HG03439 (cell line): ENCODE measurements around the gene PHF20.
A peak's percentile ranks its signal among the peaks of the same experiment; 100 is the strongest.
"Not testable (repeated sequence)": the region's sequence is repeated elsewhere in the genome, so short reads cannot be mapped to it uniquely, and the experiment has no call there.

Experiments used
- ATAC-seq: cut with Tn5 transposase; IDR thresholded peaks from one replicate; pipeline ENCODE4 v1.9.1; 2021; ENCODE audit warnings: mild to moderate bottlenecking, moderate library complexity; ENCODE audit not compliant: unreplicated experiment

Gene PHF20

DNA sequence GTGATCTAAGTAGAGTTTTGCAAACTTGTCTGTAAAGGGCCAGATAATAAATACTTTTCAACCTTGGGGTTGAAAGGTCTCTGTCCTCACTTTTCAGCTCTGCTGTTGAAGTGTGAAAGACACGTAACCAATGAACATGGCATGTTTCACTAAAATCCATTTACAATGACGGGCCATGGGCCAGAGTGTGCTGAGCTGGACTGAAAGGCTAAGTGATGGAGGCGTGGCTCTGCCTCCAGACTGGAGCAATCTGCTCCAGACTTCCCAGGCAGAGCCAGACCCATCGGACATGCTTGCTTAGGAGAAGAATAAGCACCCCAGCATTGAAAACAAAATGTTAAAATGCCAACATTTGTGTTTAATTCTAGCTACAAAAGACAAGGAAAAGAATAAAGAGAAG, 141.1 kb downstream of the PHF20 start:
- no peak for ATAC-seq

GRCh38 chr20:35917077-35917476, 145.3 kb downstream of the PHF20 start:
- no peak for ATAC-seq

- ATAC-seq = no peak
These were observed 146.2 kb downstream of the PHF20 start for GRCh38 chr20:35918021-35918420.

DNA sequence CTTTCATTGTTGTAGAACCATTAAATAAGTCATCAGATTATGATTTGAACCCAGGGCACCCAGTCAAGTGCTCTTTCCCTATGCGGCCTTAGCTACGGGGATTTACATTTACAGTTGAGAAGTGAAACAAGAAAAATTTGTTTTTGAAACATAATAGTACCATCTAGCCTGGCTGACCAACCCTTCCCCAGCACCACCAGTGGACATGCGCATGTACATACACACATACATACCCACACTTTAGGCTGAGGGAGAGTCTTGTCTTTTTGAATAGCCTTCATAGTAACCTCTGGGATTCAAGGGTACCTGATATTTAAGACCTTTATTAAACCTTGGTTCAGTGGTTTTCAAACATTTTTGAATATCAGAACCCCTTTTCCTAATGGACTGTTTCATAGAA, 148.7 kb downstream of the PHF20 start:
- ATAC-seq = no peak

DNA sequence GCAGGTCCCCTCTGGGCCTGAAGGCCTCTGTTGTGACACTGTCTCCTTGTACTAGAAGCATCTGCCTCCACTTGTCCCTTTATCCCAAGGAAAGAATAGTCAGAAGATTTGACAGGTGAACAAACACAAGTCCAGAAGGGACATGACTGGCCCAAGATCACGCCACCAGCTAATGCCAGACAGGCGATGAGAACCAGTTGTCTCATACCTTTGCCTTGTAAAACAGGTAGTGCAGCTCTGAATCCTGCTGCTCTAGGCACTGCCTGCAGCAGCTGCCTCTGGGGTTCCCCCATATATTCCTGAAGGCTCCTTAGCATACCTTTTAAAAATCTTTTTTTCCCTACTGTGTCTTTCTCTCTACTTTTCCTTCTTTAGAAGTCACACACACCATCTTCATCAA, 157.5 kb downstream of the PHF20 start:
- no peak for ATAC-seq

- no peak for ATAC-seq
These were observed 162.2 kb downstream of the PHF20 start for GRCh38 chr20:35934050-35934449.

DNA sequence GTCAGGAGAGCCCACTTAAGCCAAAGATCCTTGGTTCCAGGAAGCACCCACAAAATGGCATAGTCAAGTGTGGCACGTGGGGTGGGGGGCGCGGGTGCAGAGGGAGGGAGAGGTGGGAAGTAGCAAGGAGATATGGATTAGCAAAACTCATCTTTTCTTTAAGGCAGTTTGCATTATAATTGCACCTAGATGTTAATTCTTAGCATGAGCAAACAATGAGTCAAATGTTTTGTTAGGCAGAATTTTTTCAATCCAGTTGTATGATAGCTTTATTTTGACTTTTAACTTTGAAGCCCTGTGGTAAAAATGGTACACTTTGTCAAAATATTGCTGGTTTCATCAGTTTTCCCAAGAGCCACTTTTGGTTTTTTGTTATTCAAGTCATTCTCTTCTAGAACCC, 167.4 kb downstream of the PHF20 start:
- ATAC-seq = no peak

DNA sequence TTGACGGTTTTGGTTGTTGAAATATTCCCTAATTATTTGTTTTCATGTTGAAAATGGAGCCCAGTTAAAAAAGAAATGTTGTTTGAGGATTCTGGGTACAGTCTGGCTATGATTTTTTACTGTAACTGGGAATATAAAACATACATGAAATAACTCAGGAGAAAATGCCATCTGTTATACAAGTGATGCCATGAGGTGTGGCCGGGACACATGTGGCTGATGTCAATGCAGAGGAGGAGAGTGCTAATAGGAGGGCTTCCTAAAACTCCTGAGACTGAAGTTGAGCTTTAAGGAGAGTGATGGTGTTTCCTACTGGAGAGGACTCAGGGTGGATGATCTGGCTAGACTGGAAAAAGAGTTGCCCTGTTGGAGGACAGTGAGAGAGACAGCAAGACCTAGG, 169.8 kb downstream of the PHF20 start:
- no peak for ATAC-seq

DNA sequence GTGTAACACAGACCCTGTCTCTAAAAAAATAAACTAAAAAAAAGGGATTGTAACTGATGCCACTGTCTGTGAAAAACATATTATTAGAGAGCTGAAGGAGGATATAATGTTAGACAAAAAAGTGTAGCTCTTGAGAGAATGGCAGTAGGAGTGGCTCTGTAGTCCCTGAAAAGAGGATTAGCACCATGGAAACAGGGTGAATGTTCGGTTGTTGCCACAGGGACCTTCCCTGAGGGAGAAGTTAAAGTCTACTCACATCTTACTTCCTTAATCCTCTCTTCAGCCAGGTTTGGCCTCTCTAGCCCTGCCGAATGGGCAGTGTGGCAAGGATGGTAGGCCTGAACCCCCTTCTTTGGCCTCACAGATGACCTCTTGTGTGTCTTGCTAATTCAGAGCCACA, 170.4 kb downstream of the PHF20 start:
- ATAC-seq = no peak

GRCh38 chr20:35947489-35947888, 175.7 kb downstream of the PHF20 start:
- ATAC-seq = no peak

DNA sequence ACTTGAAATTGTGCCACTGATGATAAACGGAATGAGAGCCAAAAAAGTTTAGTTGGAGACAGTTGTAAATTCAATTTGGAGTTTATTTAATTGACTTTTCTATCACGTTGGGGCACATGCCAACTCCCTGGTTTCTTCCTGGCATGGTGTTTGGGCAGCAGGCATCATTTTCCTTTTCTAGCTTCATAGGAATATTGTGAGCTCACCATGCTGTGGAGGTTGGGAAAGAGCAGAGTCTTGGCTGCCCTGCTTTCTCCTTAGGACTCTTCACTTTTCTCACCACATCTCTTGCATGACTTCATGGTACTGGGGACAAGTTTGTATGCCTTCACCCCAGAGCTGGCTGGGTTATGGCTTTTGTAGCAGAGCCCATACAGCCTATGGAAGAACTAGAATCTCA, 176.1 kb downstream of the PHF20 start:
- ATAC-seq = no peak

- no peak for ATAC-seq
These were observed 178.3 kb downstream of the PHF20 start for GRCh38 chr20:35950093-35950492.

DNA sequence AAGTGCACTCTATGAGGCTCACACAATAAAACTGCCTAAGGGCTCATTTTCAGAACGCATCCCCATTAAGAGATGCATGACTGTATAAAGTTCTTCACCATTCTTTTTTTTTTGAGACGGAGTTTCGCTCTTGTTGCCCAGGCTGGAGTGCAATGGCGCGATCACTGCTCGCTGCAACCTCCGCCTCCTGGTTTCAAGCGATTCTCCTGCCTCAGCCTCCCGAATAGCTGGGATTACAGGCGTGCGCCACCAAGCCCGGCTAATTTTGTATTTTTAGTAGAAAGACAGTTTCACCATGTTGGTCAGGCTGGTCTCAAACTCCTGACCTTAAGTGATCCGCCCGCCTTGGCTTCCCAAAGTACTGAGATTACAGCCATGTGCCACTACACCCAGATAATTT, 180.3 kb downstream of the PHF20 start:
- not testable (repeated sequence) for ATAC-seq

GRCh38 chr20:35952480-35953386, 180.9 kb downstream of the PHF20 start:
- ATAC-seq = no peak

GRCh38 chr20:35953387-35954199, 181.8 kb downstream of the PHF20 start:
- ATAC-seq = peak; percentile 25

GRCh38 chr20:35954200-35954906, 182.5 kb downstream of the PHF20 start, which contains the start of gene SCAND1:
Gene SCAND1 (minus strand): TSS chr20:35954502. CDS start chr20:35954284, 218 bp downstream.
- peak; percentile 85 for ATAC-seq

- no peak for ATAC-seq
These were observed 183.1 kb downstream of the PHF20 start for GRCh38 chr20:35954907-35955251.

DNA sequence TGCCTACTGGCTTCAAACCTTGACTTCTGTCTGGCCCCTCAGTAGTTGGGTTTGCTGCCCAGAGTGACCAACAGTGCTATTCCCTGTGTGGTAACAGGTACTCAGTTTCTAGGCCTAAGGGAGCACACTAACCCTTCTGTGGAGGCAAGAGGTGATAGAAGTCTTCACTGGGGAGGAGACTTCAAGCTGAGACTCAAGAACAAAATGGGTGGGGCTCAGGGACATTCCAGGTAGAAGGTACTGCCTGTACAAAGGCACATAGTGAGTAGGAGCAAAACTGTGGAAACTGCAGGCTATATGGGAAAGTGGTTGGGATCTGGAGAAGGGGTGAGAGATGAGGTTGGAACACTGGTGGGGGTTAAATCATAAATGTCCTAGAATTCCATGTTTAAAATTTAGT, 184.8 kb downstream of the PHF20 start:
- no peak for ATAC-seq

- not testable (repeated sequence) for ATAC-seq
These were observed 187.5 kb downstream of the PHF20 start for GRCh38 chr20:35959291-35959690.

- ATAC-seq = no peak
These were observed 192.1 kb downstream of the PHF20 start for GRCh38 chr20:35963878-35964277.

- no peak for ATAC-seq
These were observed 196.3 kb downstream of the PHF20 start, which contains the start of gene CNBD2 for GRCh38 chr20:35967979-35968640. Gene CNBD2 (plus strand): TSS chr20:35968590. CDS start chr20:35968763, 173 bp downstream.
